HG03520 (cell line): ENCODE results near the gene CFAP57.

ENCODE experiments used
- ATAC-seq: cut with Tn5 transposase; IDR thresholded peaks from one replicate; pipeline ENCODE4 v1.9.1; 2021; ENCODE audit warnings: mild to moderate bottlenecking, moderate library complexity; ENCODE audit not compliant: unreplicated experiment

CFAP57 gene

DNA sequence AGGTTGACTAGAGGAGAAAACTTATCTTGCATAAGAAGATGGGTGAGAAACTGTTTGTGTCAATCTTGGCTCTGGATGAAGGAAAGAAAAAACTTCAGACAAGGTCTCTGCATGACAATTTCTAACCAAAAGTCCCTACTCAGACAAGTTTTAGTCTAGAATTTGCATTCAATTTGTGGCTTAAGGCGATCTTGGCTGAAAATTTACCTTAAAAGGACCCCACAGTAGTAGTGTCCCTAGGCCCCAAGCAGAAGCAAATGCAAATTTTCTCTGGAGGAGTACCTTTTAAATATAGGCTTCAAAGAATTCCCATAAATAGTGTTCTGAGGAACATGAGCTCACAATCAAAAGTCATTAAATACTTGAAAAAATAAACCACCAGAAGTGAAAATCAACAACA lies 80.1 kb downstream of the CFAP57 start:
- ATAC-seq, result no peak

GRCh38 chr1:43253173-43253572 lies 81.0 kb downstream of the CFAP57 start:
- no peak for ATAC-seq

GRCh38 chr1:43253876-43254275 lies 81.7 kb downstream of the CFAP57 start:
- no peak for ATAC-seq

GRCh38 chr1:43255438-43256210 lies 83.5 kb downstream of the CFAP57 start:
- ATAC-seq, result no peak

- no peak for ATAC-seq
These were observed 84.8 kb downstream of the CFAP57 start for GRCh38 chr1:43256675-43257570.

- no peak for ATAC-seq
These were observed 86.2 kb downstream of the CFAP57 start for GRCh38 chr1:43258370-43258769.

GRCh38 chr1:43265431-43265830 lies 93.3 kb downstream of the CFAP57 start:
- ATAC-seq, result no peak

DNA sequence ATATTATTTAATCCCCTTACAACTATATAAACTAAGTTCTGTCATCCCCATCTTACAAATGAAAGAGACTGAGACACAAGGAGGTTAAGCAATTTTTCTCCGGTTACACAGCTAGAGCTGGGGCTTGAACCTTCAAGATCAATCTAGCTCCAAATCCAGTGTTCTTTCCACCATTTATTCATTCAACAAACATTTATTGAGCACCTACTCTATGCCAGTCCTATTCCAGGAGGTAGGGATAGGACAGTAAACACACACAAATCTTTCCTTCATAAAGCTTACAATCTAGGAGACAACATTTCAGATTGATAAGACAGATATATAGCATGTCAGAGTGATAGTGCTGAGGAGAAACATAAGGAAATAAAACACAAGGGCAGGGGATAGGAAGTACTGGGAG lies 94.8 kb downstream of the CFAP57 start:
- no peak for ATAC-seq

GRCh38 chr1:43267291-43267805 lies 95.2 kb downstream of the CFAP57 start:
- ATAC-seq, result no peak

DNA sequence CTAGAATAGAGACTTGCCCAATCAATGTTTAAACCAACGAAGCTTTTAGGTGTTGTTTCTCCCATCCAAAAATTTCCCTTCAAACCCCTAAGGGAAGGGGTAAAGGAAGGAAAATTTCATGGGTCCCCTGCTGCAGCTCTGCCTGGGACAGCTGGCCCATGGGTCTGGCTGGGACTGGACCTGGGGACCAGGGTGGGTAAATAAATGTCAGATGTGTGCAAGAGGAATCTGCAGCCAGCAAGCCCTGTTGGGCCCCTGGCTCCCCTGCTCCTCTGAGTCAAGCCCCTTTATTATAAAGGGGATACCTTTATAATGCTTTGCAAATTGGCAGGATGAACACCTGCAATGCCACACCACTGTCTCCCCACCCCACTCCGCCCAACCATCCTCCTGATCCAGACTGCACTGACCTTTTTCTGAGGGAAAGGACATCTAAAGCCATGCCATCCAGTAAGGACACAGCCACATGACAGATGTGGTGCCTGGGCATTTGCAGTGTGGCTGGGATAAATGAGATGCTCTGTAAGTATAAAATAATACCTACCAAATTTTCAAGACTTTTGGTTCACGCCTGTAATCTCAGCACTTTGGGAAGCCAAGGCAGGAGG lies 95.8 kb downstream of the CFAP57 start:
- ATAC-seq, result no peak

GRCh38 chr1:43269627-43270375 lies 97.7 kb downstream of the CFAP57 start, which contains the start of gene TMEM125:
TSS of gene TMEM125 (plus strand) at chr1:43269983. CDS start at chr1:43272723, 2,740 bp downstream.
- no peak for ATAC-seq

DNA sequence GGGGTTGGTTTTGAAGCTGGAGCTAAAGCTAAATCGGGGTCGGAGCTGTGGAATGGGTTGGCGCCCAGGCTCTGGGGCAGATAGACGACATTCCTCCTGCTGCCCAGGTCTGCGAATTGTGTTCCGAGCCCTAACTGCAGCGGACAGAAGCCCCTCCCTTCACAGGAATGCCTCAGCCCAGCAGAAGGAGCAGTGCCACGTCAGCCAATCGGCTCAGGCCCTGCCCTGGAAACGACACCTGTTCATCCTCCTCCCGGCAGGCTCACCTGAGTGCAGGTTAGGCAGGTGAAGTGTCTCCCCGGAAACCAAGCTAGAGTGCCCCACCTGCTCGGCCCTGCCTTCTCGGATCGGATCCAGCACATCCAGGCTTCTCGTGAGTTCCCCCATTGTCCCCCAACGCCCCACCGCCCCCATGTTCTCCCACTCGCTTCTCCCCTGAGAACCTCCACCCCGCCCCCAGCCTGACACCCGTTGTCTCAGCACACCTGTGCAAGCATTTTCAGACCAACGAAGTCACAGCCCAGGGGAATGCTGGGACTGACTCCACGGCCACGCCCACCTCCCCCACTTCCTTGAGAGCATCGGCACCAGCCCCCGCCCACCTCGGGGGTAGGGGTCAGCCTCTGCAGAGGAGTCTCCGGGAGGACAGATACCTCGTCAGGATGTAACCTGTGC lies 98.4 kb downstream of the CFAP57 start:
- no peak for ATAC-seq

DNA sequence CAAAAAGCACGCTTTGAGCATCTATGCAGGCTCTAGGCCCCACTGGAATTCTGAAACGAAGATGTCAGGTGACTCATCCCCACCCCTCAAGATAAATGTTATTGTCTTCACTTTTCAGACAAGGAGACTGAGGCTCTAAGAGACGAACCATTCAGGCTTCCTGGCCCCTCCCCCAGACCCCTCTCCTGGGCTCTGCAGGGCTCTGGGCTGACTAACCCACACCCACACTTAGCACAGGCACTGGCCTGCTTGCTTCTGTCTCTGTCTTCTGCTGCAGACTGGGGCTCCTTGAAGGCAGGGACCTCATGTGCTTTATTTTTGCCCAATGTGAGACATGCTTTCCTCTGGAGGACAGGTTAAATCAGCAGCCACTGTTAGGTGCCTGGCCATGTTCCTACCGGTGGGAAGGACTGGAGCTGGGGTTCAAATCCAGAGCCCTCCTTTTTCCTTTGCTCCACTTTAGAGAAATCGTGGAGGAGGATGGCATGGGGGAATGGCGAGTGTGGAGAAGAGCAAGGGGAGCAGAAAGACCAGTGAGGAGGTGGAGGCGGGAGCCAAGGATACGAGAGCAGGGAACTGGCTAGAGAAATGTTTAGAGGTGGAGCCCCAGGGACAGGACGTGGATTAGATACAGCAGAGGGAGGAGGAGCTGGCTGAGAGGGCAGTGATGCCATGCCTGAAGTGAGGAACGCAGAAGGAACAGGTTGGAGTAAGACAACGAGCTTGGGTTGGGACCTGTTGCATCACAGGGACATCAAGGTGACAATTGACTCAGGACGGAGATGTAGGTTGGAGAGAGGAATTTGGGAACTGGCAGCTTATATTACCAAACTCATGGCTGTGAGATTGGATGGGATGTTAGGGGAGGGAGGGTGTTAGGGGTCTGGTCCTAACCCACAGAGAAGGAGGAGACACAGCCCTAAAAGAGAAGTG lies 99.3 kb downstream of the CFAP57 start:
- no peak for ATAC-seq

- no peak for ATAC-seq
These were observed 100.0 kb downstream of the CFAP57 start for GRCh38 chr1:43272161-43272560.

DNA sequence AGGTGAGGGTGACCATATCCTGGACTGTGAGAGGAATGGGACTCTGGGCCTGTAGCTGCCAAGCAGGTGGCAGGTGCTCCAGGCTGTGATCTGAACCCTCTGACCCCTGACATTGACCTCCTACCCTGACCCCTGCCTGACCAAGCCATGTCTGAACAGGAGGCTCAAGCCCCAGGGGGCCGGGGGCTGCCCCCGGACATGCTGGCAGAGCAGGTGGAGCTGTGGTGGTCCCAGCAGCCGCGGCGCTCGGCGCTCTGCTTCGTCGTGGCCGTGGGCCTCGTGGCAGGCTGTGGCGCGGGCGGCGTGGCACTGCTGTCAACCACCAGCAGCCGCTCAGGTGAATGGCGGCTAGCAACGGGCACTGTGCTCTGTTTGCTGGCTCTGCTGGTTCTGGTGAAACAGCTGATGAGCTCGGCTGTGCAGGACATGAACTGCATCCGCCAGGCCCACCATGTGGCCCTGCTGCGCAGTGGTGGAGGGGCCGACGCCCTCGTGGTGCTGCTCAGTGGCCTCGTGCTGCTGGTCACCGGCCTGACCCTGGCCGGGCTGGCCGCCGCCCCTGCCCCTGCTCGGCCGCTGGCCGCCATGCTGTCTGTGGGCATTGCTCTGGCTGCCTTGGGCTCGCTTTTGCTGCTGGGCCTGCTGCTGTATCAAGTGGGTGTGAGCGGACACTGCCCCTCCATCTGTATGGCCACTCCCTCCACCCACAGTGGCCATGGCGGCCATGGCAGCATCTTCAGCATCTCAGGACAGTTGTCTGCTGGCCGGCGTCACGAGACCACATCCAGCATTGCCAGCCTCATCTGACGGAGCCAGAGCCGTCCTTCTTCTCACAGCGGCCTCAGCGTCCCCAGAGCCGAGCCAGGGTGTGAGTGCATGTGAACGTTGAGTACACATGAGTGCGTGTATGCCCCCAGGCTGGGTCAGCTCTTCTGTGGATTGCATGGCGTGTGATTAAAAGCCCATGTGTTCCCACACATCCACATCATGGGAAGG lies 100.7 kb downstream of the CFAP57 start:
- ATAC-seq, result no peak

- no peak for ATAC-seq
These were observed 101.6 kb downstream of the CFAP57 start for GRCh38 chr1:43273708-43274107.

DNA sequence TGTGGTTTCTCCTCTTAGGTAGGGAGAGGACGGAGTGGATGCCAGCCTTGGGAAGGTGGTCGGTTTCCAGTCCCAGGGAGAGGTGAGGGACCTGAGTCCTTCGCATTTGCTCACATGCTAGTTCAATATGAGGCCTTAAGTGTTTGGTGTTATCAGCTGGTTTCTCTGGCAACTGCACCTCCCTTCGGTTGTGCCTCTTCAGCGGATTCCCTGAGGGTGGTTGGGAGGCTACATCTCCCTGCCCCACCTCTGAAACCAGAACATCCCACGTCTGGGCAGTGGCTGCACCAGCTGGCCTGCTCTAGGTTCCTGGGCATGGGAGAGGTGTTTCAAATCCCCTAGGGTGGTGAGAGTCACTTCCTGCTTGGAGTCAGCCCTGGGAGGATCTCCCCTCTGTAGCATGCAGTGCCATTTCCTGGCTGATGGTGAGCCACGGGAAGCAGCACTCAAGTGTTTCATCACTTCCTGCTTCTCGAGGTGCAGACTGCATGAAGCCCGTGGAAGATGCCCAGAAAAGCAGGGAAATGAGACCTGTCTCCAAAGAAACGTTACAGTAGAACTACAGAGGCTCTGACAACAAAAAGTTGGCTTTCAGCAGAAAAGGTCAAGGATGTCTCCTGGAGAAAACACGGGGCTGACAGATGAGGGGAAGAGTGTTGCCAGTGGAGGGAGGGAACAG lies 102.1 kb downstream of the CFAP57 start:
- no peak for ATAC-seq
